Thyroid gland (tissue), 4 donors: ENCODE data around the gene HMGB4.

Experiments
- POLR2A ChIP-seq, 2 donors: fragments of 450-650 bp; IDR thresholded peaks; one replicate each; pipeline ENCODE4 v1.6.1; 2017; ENCODE audit warnings: antibody characterized with exemption in 2 of 2, mild to moderate bottlenecking in 2 of 2, moderate library complexity in 1 of 2
- TF ChIP-seq, protein P1 (sequence below), 6 experiments: fragments of 200-600 bp in 3 of 6; fragments of 450-650 bp in 3 of 6; sonication (generic) in 3 of 6; IDR thresholded peaks; one replicate each; pipeline ENCODE4 v1.5.1; 2016 to 2019; ENCODE audit warnings: antibody characterized with exemption in 6 of 6, mild to moderate bottlenecking in 2 of 6, inconsistent platforms in 1 of 6, moderate library complexity in 1 of 6

DNA sequence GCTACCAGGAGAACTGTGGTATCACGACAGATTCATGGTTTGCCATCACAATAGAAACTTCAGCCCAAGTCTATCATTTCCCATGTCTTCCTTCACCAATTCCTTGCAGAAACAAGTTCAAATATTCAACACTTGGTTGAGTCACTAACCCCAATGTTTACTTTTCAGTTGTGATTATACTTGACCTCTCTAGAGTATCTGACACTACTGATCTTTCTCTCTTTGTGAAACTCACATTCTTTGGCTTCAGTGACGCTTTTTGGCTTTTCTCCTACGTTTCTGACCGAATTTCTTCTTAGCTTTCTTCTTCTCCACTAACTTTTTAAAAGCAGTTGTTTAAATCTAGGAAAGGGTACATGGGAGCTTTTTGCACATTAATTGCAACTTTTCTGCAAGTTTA is 48.8 kb upstream of the HMGB4 start:
- no peak for TF ChIP-seq POLR2A (IDR thresholded peaks at IDR 0.05)
- TF ChIP-seq, protein P1, sequence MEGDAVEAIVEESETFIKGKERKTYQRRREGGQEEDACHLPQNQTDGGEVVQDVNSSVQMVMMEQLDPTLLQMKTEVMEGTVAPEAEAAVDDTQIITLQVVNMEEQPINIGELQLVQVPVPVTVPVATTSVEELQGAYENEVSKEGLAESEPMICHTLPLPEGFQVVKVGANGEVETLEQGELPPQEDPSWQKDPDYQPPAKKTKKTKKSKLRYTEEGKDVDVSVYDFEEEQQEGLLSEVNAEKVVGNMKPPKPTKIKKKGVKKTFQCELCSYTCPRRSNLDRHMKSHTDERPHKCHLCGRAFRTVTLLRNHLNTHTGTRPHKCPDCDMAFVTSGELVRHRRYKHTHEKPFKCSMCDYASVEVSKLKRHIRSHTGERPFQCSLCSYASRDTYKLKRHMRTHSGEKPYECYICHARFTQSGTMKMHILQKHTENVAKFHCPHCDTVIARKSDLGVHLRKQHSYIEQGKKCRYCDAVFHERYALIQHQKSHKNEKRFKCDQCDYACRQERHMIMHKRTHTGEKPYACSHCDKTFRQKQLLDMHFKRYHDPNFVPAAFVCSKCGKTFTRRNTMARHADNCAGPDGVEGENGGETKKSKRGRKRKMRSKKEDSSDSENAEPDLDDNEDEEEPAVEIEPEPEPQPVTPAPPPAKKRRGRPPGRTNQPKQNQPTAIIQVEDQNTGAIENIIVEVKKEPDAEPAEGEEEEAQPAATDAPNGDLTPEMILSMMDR (IDR thresholded peaks at IDR 0.05), result no peak
